ENCODE results near the gene TRIM66. TPM values are rescaled to one million over a fixed set of nuclear protein-coding genes. Genes with fewer than 3 reads are reported as not detected.

TRIM66 gene
- total and polyA plus RNA-seq, 10 of the 15 experiments (the other 5 are each of a cell fraction or from before 2014, with no cell fraction given), result 1.7 to 14.5 (median 7.4) TPM

GRCh38 chr11:8720352-8720751, 37.9 kb upstream of the TRIM66 start:
- SMC1A ChIA-PET (ENCODE audit: uncharacterized antibody, unreplicated experiment), result interaction anchor here (1.1 kb wide), 1 partner anchor 9 kb away, joined by 4 read pairs; no protein-coding TSS in a partner anchor
- DNase-seq (ENCODE audit: low read depth, low spot score) (no peak), FAIRE-seq (no peak), ATAC-seq (no peak)
- peaks cover 6% of the 10 kb centered on the region for H3K4me1 ChIP-seq (ENCODE audit: control insufficient read depth, insufficient read depth, low read length)
- H3K27me3 ChIP-seq (replicated peaks in 1 of 2; ENCODE audit: control insufficient read depth in 2 of 2, insufficient read depth in 2 of 2, low read length in 1 of 2), result no peaks in the 10 kb centered on the region
- H3K9me3 ChIP-seq (replicated peaks; ENCODE audit: control insufficient read depth, insufficient read depth, low read length), result no peaks in the 10 kb centered on the region
- intact Hi-C loops (cut with micrococcal nuclease; ENCODE audit: unreplicated experiment), result no loop called here
- BruUV-seq (replicated peaks), result no TSS peak
- WGBS (ENCODE audit: insufficient coverage, insufficient replicate concordance, low lambda C conversion rate, missing lambda C conversion rate), result 32% methylated on average over 3 of the region's 3 CpGs
- no peak overlapping the region for H3K4me3 ChIP-seq
- no peaks in the 10 kb centered on the region for H4K20me1 ChIP-seq (ENCODE audit: control insufficient read depth, insufficient read depth)
- POLR2A ChIA-PET, result no interaction called here
- no peaks in the 10 kb centered on the region for H3K79me2 ChIP-seq (ENCODE audit: control insufficient read depth, insufficient read depth, low read length)
- in situ Hi-C loops (cut with MboI), result no loop called here
- H3K36me3 ChIP-seq (ENCODE audit: control insufficient read depth in 2 of 2, insufficient read depth in 2 of 2, low read length in 1 of 2), result no peaks in the 10 kb centered on the region
- H3K27ac ChIP-seq (ENCODE audit: control insufficient read depth, insufficient read depth), result no peak overlapping the region
- RAD21 ChIA-PET (ENCODE audit: unreplicated experiment), result no interaction called here
- no peak overlapping the region for H2AFZ ChIP-seq (ENCODE audit: control insufficient read depth, low read depth, low read length)
- TF ChIP-seq RELA (IDR thresholded peaks at IDR 0.05; ENCODE audit: borderline replicate concordance, partially characterized antibody), result no peak
- no peak overlapping the region for H3K4me2 ChIP-seq (ENCODE audit: control insufficient read depth, insufficient read depth)
- no peak overlapping the region for H3K9ac ChIP-seq (ENCODE audit: control insufficient read depth, insufficient read depth, low read length)
- CTCF ChIA-PET, result interaction anchor here (0.7 to 2.0 kb wide), 2 partner anchors 11 to 310 kb away, joined by 3 to 4 read pairs; no protein-coding TSS in a partner anchor

GRCh38 chr11:8719721-8720120, 37.3 kb upstream of the TRIM66 start:
- no peak overlapping the region for H3K4me3 ChIP-seq
- POLR2A ChIA-PET, result interaction anchor here (0.5 to 0.6 kb wide), 2 partner anchors 193 to 231 kb away, joined by 3 to 6 read pairs; no protein-coding TSS in a partner anchor
- H3K79me2 ChIP-seq (ENCODE audit: control insufficient read depth, insufficient read depth, low read length), result no peaks in the 10 kb centered on the region
- no peaks in the 10 kb centered on the region for H4K20me1 ChIP-seq (ENCODE audit: control insufficient read depth, insufficient read depth)
- CTCF ChIA-PET, result interaction anchor here (2.0 kb wide), 1 partner anchor 12 kb away, joined by 4 read pairs; no protein-coding TSS in a partner anchor
- SMC1A ChIA-PET (ENCODE audit: uncharacterized antibody, unreplicated experiment), result interaction anchor here (1.1 kb wide), 1 partner anchor 10 kb away, joined by 4 read pairs; no protein-coding TSS in a partner anchor
- no peaks in the 10 kb centered on the region for H3K9me3 ChIP-seq (replicated peaks; ENCODE audit: control insufficient read depth, insufficient read depth, low read length)
- 53% methylated on average over 2 of the region's 3 CpGs for WGBS (ENCODE audit: insufficient coverage, insufficient replicate concordance, low lambda C conversion rate, missing lambda C conversion rate)
- FAIRE-seq, result no peak
- DNase-seq (ENCODE audit: low read depth, low spot score), result no peak
- no peak for ATAC-seq
- RAD21 ChIA-PET (ENCODE audit: unreplicated experiment), result no interaction called here
- no TSS peak for BruUV-seq (replicated peaks)
- H2AFZ ChIP-seq (ENCODE audit: control insufficient read depth, low read depth, low read length), result no peak overlapping the region
- in situ Hi-C loops (cut with MboI) (no loop called here), intact Hi-C loops (cut with micrococcal nuclease; ENCODE audit: unreplicated experiment) (no loop called here)
- no peaks in the 10 kb centered on the region for H3K27me3 ChIP-seq (replicated peaks in 1 of 2; ENCODE audit: control insufficient read depth in 2 of 2, insufficient read depth in 2 of 2, low read length in 1 of 2)
- no peak overlapping the region for H3K9ac ChIP-seq (ENCODE audit: control insufficient read depth, insufficient read depth, low read length)
- H3K4me1 ChIP-seq (ENCODE audit: control insufficient read depth, insufficient read depth, low read length), result peaks cover 6% of the 10 kb centered on the region
- H3K4me2 ChIP-seq (ENCODE audit: control insufficient read depth, insufficient read depth), result no peak overlapping the region
- no peak overlapping the region for H3K27ac ChIP-seq (ENCODE audit: control insufficient read depth, insufficient read depth)
- H3K36me3 ChIP-seq (ENCODE audit: control insufficient read depth in 2 of 2, insufficient read depth in 2 of 2, low read length in 1 of 2), result no peaks in the 10 kb centered on the region
- TF ChIP-seq SMC3 (IDR thresholded peaks at IDR 0.05; ENCODE audit: borderline replicate concordance, low read length), result no peak
- TF ChIP-seq SREBF2 (IDR thresholded peaks at IDR 0.05; ENCODE audit: low read length), result no peak
- no peak for TF ChIP-seq RFX5 (IDR thresholded peaks at IDR 0.05; ENCODE audit: low read depth, low read length)
- no peak for TF ChIP-seq PAX8 (IDR thresholded peaks at IDR 0.05)
- TF ChIP-seq, protein P1, sequence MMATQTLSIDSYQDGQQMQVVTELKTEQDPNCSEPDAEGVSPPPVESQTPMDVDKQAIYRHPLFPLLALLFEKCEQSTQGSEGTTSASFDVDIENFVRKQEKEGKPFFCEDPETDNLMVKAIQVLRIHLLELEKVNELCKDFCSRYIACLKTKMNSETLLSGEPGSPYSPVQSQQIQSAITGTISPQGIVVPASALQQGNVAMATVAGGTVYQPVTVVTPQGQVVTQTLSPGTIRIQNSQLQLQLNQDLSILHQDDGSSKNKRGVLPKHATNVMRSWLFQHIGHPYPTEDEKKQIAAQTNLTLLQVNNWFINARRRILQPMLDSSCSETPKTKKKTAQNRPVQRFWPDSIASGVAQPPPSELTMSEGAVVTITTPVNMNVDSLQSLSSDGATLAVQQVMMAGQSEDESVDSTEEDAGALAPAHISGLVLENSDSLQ (IDR thresholded peaks at IDR 0.05), result no peak
- TF ChIP-seq NRF1 (conservative IDR thresholded peaks at IDR 0.05; ENCODE audit: low read depth, low read length), result no peak
- no peak for TF ChIP-seq CBX3 (IDR thresholded peaks at IDR 0.05; ENCODE audit: borderline replicate concordance, low read depth)
- no peak for TF ChIP-seq NKRF (conservative IDR thresholded peaks at IDR 0.05)
- TF ChIP-seq EED (IDR thresholded peaks at IDR 0.05; ENCODE audit: low read depth), result no peak
- TF ChIP-seq SPI1 (IDR thresholded peaks at IDR 0.05; ENCODE audit: borderline replicate concordance, insufficient read depth, low read depth, low read length), result no peak
- TF ChIP-seq STAT1 (conservative IDR thresholded peaks at IDR 0.05), result no peak
- no peak for TF ChIP-seq TAF1 (IDR thresholded peaks at IDR 0.05; ENCODE audit: borderline replicate concordance, low read depth, low read length)
- TF ChIP-seq SIN3A (IDR thresholded peaks at IDR 0.05; ENCODE audit: low read depth, low read length), result no peak
- no peak for TF ChIP-seq RB1 (IDR thresholded peaks at IDR 0.05; ENCODE audit: borderline replicate concordance)

Data from GM12878 (cell line).